DOHH2 (cell line): Measurements from ENCODE around the gene TMEM140.

Experiments used
- H3F3A ChIP-seq: fragments of 200-600 bp; sonication (generic), shearing (Covaris generic); 2 replicates; pipeline ENCODE4 v1.6.0; 2016; ENCODE audit warnings: antibody characterized with exemption, mild to moderate bottlenecking; ENCODE audit not compliant: control insufficient read depth, insufficient read depth
- H3K27ac ChIP-seq: fragments of 200-600 bp; sonication (generic); 2 replicates; pipeline ENCODE4 v1.5.1; 2014; ENCODE audit warnings: low read depth, mild to moderate bottlenecking, low read length, moderate library complexity
- H3K27me3 ChIP-seq: fragments of 200-600 bp; sonication (generic); 2 replicates; pipeline ENCODE4 v1.6.1; 2014; ENCODE audit warnings: mild to moderate bottlenecking, low read length, mixed read lengths; ENCODE audit not compliant: control insufficient read depth
- H3K36me3 ChIP-seq: fragments of 200-600 bp; sonication (generic); 2 replicates; pipeline ENCODE4 v1.6.1; 2014; ENCODE audit warnings: mild to moderate bottlenecking, low read length, moderate library complexity, mixed read lengths; ENCODE audit not compliant: control insufficient read depth
- H3K4me1 ChIP-seq: fragments of 200-600 bp; sonication (generic); 2 replicates; pipeline ENCODE4 v1.6.1; 2014; ENCODE audit warnings: mild to moderate bottlenecking, low read length, mixed read lengths; ENCODE audit not compliant: control insufficient read depth
- H3K4me2 ChIP-seq: fragments of 200-600 bp; sonication (generic); 2 replicates; pipeline ENCODE4 v1.6.0; 2014; ENCODE audit warnings: mild to moderate bottlenecking, low read length, moderate library complexity
- H3K4me3 ChIP-seq: fragments of 200-600 bp; sonication (generic); 2 replicates; pipeline ENCODE4 v1.5.1; 2014; ENCODE audit warnings: mild to moderate bottlenecking, low read length, mixed read lengths
- H3K79me2 ChIP-seq: fragments of 200-600 bp; sonication (generic); 2 replicates; pipeline ENCODE4 v1.6.1; 2014; ENCODE audit warnings: mild to moderate bottlenecking, low read length, mixed read lengths; ENCODE audit not compliant: control insufficient read depth
- H3K9me2 ChIP-seq: fragments of 200-600 bp; sonication (generic); replicated peaks from 2 replicates; pipeline ENCODE4 v1.6.1; 2014; ENCODE audit warnings: mild to moderate bottlenecking, low read length, mixed read lengths; ENCODE audit not compliant: control insufficient read depth
- H3K9me3 ChIP-seq: fragments of 200-600 bp; sonication (generic); 2 replicates; pipeline ENCODE4 v1.6.1; 2014; ENCODE audit warnings: antibody characterized with exemption, low read length, mixed read lengths; ENCODE audit not compliant: control insufficient read depth, insufficient read depth
- H4K20me1 ChIP-seq: fragments of 200-600 bp; sonication (generic); 2 replicates; pipeline ENCODE4 v1.6.0; 2014; ENCODE audit warnings: low read depth, mild to moderate bottlenecking, antibody characterized with exemption, low read length, moderate library complexity; ENCODE audit not compliant: control insufficient read depth, insufficient read depth
- EZH2phosphoT487 ChIP-seq: fragments of 200-600 bp; sonication (generic); IDR thresholded peaks from 2 replicates; pipeline ENCODE4 v1.6.1; 2017; ENCODE audit warnings: borderline replicate concordance, mild to moderate bottlenecking, antibody characterized with exemption, low read length, moderate library complexity, mixed read lengths
- TF ChIP-seq, protein P1 (sequence below): fragments of 200-600 bp; sonication (generic); IDR thresholded peaks from one replicate; pipeline ENCODE4 v1.5.1; 2014; ENCODE audit warnings: antibody characterized with exemption, mild to moderate bottlenecking, low read depth, low read length; ENCODE audit not compliant: poor library complexity, severe bottlenecking

The TMEM140 gene

DNA sequence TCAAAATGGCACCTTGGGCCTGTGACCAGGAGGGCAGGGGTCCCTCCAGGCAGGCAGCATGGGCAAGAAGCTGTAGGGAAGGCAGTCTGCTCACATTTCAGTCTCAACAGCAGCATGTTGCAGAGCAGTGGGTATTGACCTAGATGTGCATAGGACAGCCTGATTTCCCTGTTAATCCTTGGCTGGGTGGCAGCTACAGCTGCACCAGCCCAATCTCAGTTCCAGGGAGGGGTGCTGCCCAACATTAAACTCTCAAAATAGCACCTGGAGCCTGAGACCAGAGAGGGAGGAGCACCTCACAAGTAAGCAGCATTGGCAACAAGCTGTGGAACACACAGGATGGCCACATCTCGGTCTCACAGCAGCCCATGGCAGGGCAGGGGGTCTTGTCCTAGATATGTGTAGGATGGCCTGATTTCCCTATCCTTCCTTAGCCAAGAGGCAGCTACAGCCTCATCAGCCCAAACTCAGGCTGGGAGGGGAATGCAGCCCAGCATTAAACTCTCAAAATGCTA is 10.3 kb downstream of the TMEM140 start:
- Histone ChIP-seq H3K27me3 (no peaks in the 10 kb centered on the region), H3F3A (peaks cover 6% of the 10 kb centered on the region), H3K4me2 (no peak overlapping the region), H3K9me2 (no peaks in the 10 kb centered on the region), H3K4me1 (peaks cover 27% of the 10 kb centered on the region), H3K4me3 (no peak overlapping the region), H3K36me3 (peaks cover 25% of the 10 kb centered on the region), H3K79me2 (no peaks in the 10 kb centered on the region), H4K20me1 (no peaks in the 10 kb centered on the region), H3K27ac (no peak overlapping the region), H3K9me3 (peaks cover 43% of the 10 kb centered on the region)
- TF ChIP-seq, protein P1, sequence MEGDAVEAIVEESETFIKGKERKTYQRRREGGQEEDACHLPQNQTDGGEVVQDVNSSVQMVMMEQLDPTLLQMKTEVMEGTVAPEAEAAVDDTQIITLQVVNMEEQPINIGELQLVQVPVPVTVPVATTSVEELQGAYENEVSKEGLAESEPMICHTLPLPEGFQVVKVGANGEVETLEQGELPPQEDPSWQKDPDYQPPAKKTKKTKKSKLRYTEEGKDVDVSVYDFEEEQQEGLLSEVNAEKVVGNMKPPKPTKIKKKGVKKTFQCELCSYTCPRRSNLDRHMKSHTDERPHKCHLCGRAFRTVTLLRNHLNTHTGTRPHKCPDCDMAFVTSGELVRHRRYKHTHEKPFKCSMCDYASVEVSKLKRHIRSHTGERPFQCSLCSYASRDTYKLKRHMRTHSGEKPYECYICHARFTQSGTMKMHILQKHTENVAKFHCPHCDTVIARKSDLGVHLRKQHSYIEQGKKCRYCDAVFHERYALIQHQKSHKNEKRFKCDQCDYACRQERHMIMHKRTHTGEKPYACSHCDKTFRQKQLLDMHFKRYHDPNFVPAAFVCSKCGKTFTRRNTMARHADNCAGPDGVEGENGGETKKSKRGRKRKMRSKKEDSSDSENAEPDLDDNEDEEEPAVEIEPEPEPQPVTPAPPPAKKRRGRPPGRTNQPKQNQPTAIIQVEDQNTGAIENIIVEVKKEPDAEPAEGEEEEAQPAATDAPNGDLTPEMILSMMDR: no peak
- no peak for TF ChIP-seq EZH2phosphoT487

DNA sequence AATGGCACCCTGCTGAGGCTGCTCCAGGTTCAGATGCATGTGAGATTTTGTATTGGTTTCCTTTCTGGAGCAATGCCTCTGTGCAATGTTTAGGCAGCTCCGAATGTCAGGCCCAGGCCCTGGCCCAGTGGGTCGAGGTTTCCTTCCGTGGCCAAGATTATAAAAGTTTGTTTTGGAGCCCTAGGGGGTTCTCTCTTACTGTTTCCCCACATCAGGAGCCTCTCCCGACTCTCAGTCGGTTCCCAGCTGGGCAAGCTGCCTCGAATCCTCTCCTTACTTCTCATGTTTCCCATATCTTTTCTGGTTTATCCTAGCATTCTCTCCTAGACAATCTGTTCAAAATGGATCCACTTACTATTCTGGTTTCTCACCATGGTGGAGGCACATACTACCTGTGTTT is 11.0 kb downstream of the TMEM140 start:
- Histone ChIP-seq H3K4me2 (no peak overlapping the region), H3K36me3 (peaks cover 28% of the 10 kb centered on the region), H3F3A (peaks cover 6% of the 10 kb centered on the region), H3K4me1 (peaks cover 27% of the 10 kb centered on the region), H3K9me3 (peaks cover 43% of the 10 kb centered on the region), H3K4me3 (no peak overlapping the region), H3K9me2 (no peaks in the 10 kb centered on the region), H3K27ac (no peak overlapping the region), H4K20me1 (no peaks in the 10 kb centered on the region), H3K27me3 (no peaks in the 10 kb centered on the region), H3K79me2 (no peaks in the 10 kb centered on the region)
- TF ChIP-seq, protein P1: no peak
- TF ChIP-seq EZH2phosphoT487: no peak

- Histone ChIP-seq H3K4me2 (peak overlapping the region; percentile 73), H3K9me3 (peaks cover 43% of the 10 kb centered on the region), H3K27ac (peak overlapping the region; percentile 62), H3K36me3 (peaks cover 34% of the 10 kb centered on the region), H3K9me2 (no peaks in the 10 kb centered on the region), H3F3A (peaks cover 6% of the 10 kb centered on the region), H3K79me2 (no peaks in the 10 kb centered on the region), H4K20me1 (no peaks in the 10 kb centered on the region), H3K4me3 (peak overlapping the region; percentile 56), H3K27me3 (no peaks in the 10 kb centered on the region), H3K4me1 (peaks cover 27% of the 10 kb centered on the region)
- no peak for TF ChIP-seq EZH2phosphoT487
- TF ChIP-seq, protein P1: no peak
Measured at GRCh38 chr7:135159359-135160085, 11.7 kb downstream of the TMEM140 start.
